Measurements from ENCODE around the gene GRM1.

GRM1 gene

DNA sequence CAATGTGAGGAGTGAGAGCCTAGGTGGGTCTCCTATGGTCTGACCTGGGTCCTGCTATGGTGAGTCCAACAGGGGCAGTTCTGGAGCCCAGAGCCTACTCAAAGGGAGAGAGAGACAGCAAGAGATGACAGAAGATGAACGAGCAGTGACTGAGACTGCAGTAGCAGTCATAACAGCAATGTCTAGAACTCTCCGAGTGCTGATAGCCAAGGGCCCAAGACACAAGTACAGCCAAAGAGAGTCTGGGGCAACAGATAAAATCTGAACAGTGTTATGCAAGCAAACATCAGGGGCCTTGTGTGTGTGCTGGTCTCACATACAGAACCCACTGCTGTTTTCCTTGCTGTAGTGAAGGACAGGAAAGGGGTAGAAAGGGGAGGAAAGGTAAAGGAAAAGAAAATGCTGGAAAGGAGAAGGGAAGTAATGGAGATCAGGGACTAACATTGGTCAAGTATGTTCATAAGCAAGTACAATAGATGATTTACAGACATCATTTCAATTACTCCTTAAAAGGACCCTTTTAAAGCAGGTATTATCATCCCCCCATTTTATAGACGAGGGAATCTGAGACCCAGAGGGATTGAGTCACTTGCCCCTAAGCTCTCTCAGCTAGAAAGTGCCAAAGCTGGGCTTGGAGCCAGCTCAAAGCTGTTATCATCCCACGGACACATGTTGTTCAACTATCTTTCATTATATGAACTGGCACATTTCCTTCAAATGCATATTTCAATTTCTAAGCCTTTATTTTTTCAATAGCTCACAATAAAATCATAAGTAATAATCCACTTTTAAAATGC, 332.5 kb downstream of the GRM1 start:
- in situ Hi-C loops (cut with HindIII; ENCODE audit: low sequenced_read_pairs), result no loop called here

DNA sequence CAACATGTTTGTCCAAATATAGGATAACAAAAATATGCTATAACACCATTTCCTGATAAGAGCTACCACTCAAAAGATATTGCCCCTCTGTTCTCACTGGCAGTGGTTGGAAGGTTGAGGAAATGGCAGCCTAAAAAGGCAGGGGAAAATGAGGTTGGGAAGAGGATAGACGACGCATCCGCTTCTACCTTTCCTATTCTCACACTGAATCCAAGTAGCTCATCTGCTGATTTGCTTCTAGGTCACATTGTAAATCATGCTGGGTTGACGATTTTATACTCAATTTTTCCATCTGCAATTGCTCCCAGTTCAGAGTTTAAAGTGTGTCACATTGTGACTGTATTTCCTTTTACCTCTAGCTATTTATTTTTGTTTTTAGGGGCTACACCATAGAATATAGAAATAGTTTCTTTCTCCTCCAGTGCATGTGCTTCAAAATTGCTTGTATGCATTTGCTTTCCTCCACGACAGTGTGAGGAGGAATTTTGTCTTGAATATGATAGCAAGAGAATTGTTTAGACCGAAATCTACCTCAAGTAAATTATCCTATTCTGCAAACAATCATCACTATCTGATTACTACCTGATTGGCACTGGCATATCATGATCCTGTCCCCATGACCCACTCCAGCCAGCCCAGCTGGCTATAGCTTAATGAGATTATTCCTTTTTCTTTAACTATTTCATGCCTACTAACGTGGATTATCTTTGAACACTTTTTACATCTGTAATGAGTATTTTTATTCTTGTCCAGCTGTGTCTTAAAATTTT, 335.2 kb downstream of the GRM1 start:
- in situ Hi-C loops (cut with HindIII; ENCODE audit: low sequenced_read_pairs), result no loop called here

DNA sequence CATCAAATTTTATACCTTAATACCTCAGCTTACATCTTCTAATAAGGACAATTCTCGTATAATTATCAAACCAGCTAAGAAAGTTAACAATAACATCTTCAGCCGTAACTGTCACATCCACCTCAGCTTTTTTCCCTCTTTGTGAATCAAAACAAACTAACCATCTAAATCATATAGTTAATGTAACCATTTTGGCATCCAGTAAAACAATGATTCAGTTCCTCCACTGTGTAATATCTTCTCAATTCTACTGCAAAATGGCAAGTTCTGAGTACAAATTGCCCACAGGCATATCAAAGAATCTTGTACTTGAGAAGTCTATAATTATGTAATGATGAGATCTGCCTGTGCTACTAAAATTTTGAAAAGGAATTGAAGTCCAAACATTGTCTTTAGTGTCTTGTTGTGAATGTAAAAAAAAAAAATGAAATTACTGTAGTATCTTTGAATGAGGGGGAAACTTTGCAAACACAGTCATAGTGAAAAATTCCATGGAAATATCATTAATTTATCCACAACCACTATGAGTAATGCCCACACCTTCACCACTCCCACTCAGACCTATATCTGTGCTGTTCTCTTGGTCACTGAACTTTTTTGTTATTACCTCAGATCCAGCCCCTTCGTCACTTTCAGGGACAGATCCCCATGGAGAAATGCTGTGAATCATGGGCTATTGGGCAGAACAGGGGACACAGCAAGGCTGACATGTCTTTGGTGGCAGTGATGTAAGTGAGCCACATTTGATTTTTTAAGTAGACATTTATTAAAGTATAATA, 336.1 kb downstream of the GRM1 start:
- in situ Hi-C loops (cut with HindIII; ENCODE audit: low sequenced_read_pairs), result no loop called here

DNA sequence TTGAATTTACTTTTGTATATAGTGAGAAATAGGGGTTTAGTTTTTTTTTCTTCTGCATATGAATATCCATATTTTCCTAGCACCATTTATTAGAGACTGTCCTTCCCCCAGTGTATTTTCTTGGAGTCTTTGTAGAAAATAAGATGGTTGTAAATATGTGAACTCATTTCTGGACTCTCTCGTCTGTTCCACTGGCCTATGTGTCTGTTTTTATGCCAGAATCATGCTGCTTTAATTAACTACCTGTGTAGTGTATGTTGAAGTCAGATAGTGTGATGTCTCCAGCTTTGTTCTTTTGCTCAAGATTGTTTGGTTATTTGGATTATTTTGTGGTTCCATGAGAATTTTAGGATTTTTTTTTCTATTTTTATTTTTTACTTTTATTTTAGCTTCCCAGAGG, 338.2 kb downstream of the GRM1 start:
- in situ Hi-C loops (cut with HindIII; ENCODE audit: low sequenced_read_pairs), result no loop called here

DNA sequence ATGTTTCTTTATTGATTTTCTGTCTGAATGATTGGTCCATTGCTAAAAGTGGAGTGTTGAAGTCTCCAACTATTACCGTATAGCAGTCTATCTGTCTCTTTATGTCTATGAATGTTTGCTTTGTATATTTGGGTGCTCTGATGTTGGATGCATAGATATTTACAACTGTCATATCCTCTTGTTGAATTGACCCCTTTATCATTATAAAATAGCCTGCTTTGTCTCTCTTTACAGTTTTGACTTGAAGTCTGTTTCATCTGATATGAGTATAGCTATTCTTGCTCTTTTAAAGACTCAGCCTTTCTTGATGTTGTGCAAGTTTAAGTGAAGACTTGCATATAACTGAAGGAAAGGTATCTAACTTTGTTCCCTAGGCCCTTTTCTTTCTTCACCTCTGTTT, 341.0 kb downstream of the GRM1 start:
- in situ Hi-C loops (cut with HindIII; ENCODE audit: low sequenced_read_pairs), result no loop called here

DNA sequence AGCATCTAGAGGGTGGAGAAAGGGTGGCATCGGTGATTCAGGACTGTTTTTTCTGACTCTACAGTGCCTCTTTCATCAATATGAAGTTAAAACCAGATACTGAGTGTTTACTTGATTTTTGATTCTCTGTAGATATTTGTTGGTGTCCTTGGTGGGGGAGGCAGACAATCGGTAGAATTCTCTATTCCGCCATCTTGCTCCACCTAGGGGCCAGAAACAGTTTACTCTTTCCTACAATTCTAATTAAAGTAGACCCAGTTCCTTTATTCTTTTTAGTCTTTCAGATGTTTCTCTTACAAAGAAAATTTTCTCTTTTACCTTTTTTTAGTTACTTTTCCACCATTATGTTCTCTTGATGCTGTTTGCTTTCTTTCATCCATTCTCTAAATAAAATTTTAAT, 352.6 kb downstream of the GRM1 start:
- in situ Hi-C loops (cut with HindIII; ENCODE audit: low sequenced_read_pairs), result no loop called here

DNA sequence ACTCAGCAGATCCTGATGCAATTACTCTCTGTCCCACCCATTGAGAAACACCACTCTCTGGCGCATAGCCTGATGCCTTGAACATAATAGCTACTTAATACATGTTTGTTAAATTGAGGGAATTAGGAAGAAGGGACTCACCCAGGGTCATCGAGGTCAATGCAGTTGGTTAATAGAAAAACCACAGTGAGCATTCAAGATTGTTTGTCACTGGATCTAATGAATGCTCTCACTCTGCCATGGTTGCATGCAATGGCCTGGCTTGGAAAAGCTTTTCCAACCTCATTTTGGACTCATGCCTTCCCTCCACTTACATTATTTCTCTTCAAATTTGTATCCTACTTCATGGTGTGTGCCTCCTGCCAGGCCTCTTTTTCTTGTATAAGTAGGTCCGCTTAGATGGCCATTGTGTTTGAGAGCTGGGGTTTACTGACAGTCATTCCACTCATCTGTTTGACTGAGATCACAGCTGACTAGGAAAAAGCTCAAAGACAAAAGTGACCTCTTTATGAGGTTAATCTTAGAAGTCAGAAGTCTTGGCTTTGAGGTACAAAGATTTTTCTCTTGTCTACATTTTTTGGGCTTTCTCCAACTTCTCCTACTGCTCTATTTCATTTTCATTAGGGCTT, 360.0 kb downstream of the GRM1 start:
- in situ Hi-C loops (cut with HindIII; ENCODE audit: low sequenced_read_pairs), result no loop called here

DNA sequence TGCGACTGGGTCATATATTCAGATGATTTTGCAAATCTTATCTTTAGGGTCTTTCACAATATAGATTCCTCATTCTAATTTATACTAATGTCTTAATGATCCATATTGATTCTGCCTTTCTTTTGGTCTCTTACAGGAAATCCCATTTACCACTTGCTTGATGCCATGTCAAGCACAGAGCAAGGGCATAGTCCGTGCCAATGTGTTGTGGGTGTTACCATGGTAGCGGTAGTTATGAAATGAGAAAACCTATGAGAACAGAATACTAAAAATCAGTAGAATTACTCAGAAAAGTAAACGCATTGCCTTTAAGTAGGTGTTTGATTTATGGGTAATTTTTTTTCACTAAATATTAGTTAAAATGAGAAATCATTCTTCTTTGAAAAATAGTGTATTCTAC, 360.9 kb downstream of the GRM1 start:
- in situ Hi-C loops (cut with HindIII; ENCODE audit: low sequenced_read_pairs), result no loop called here

DNA sequence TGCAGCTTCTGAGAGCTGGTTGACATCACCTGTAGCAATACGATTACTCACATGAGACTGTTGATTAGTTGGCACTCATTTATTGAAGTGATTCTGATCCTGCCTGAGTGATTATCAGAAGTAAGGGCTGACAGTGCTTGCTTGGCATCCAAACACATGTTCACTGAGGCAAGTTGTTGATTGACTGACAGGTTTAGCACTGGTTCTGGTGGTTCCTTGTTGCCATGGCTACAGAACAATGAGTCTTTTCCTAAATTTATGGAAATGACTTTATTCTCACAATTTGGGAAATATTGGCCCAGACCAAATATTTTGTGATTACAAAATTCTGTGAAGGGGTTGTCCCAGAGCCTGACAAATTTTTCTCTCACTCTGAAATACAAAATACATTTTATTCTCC, 368.8 kb downstream of the GRM1 start:
- in situ Hi-C loops (cut with HindIII; ENCODE audit: low sequenced_read_pairs), result no loop called here

DNA sequence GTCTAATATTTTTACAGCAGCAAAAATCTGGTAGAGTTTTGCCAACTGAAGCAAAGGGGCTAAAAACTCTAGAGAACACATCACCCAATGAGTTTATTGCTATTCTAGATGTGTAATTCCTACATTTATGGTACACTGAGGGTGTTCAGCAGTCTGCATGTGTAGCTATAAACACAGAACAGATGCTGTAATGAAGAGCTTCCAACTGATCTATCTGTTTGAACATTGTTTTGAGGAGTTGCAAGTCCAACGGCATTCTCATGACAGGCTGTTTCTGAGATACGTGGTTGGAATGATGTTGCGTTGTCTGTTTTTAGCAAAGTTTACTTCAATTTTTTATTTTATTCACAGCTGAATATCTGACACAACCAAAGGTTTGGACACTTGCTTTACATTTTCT, 373.6 kb downstream of the GRM1 start:
- in situ Hi-C loops (cut with HindIII; ENCODE audit: low sequenced_read_pairs), result loop anchor here (5.0 kb wide), 1 partner anchor 60 kb away; no protein-coding TSS in a partner anchor

DNA sequence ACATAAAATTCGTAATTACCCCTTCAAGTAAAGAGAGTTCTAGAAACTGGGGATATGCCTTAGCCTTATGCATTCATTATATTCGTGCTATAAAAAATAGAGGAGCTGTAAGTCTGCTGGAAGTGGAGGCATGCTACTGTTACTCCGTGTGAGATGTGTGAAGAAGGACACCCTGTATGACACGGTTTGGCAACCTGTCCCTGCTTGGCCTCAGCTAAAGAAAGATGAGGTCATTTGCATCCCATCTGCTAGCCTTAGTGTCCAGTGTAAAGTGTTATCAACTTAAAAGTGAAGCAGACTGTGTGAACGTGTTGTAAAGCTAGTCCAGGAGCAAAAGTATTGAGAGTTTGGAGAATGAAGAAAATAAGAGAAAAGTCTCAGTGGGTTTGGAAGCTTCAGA, 379.7 kb downstream of the GRM1 start:
- in situ Hi-C loops (cut with HindIII; ENCODE audit: low sequenced_read_pairs), result no loop called here

DNA sequence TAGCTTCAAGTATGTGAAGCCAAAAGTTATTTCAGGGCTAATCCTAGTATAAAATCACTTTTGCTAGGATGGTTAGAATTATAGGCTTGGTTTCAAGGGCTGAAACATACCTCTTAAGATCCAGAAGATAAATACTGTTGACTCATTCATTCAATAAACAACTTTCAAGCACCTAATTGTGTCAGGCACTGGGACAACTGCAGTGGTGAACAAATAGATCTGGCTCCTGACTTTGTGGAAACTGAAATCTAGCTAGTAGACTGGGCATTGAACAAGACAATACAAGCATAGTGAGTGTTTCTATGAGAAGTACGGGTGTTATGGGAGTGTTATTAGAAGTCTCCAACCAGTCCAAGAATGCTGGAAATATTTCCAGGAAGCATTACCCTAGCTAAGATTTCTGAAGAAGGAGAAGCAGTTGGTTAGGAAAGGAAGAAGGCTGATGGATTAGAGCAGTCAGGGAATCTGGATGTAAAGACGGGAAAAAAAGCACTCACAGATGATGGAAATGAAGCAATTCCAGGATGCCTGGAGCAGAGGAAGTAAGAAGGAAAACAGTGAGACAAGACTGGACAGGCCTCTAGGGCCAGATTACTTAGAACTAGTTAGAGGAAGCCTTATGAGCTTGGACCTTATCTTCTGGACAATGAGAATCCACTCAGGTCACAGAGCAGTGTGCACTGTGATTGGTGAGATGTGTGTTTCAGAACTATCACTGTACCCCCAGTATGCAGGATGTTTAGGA, 382.2 kb downstream of the GRM1 start:
- in situ Hi-C loops (cut with HindIII; ENCODE audit: low sequenced_read_pairs), result no loop called here

DNA sequence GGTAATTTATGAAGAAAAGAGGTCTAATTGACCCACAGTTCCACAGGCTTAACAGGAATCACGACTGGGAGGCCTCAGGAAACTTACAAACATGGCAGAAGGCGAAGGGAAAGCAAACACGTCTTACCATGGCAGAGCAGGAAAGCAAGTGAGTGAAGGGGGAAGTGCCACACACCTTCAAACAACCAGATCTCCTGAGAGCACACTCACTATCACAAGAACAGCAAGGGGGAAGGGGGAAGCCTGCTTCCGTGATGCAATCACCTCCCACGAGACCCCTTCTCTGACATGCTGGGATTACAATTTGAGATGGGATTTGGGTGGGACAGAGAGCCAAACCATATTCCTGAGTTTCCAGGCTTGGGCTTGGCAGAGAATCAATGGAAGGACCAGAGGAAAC, 390.7 kb downstream of the GRM1 start:
- in situ Hi-C loops (cut with HindIII; ENCODE audit: low sequenced_read_pairs), result no loop called here

DNA sequence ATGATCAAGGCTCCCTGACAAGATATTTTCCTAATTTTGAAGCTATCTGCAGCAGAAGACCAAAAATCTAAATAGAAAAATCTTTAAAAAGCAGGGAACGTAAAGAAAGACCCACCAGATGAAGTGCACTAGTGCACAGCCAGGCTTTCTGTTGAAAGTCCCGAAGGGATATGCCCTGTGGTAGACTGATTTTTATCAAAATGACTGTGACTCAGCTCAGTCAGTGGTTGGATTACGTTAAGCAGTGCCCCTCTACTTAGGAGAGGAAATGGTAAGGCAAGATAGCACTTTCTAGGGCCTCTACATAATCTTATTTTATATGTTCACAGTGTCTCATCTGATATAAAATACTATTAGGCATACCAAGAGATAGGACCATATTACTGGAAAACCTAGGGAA, 391.4 kb downstream of the GRM1 start:
- in situ Hi-C loops (cut with HindIII; ENCODE audit: low sequenced_read_pairs), result no loop called here

DNA sequence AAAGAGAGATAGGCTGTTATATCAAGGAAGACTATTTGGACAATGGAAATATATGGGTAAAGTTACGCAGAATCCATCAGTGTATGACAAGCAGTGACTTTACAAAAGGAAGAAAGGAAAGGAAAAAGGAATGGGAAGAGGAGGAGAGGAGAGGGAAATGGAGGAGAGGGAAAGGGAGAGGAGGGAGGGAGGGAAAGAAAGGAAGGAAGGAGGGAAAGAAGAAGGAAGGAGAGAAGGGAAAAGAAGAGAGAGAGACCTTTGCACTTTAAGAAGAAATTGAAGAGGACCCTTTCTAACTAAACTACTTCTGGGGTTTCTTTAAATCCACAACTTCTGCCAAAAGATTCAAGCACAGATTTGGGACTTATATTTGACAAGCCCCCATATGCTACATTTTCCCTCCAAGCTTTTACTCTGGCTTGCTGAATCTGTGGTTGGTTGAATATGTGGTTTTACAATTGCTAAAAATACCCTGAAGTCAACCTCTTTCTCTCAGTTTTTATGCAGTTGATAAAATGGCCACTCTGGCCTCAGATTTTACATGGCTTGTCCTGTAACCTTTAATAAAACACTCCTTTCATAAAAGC, 394.0 kb downstream of the GRM1 start:
- in situ Hi-C loops (cut with HindIII; ENCODE audit: low sequenced_read_pairs), result no loop called here

DNA sequence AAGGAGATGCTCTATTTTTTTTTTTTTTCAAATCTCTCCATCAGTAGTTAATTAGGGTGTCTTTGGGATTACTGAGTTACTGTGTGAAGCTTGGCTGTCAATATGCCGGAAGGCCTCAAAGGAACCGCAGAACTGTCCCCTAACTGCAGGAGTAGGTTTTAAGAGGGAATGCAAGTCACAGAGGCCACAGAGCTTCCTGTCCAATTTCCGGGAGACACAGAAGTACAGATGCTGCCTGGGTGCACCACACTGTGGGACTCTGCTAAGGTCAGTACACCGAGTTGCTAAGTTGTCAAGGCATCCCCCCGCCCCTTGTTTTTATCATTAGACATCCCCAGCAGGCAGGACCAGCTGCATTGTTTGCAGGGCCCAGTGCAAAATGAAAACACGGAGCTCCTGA, 394.6 kb downstream of the GRM1 start:
- in situ Hi-C loops (cut with HindIII; ENCODE audit: low sequenced_read_pairs), result no loop called here

DNA sequence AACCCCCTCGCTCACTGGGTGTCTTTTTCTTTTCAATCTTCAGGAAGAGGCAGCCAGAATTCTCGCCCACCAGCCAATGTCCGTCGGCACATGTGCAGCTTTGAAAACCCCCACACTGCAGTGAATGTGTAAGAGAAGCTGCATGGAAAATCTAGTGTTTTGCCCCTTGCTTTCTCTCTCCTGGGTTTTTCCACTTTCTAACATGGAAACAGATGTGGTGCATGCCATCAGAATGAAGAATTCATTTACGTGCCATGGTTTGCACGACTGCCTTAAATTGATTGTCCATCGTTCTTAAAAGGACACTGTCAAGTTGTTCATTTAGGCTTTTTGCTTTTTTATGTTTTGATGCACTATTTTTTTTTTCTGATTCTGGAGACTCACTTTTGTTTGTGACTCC, 397.7 kb downstream of the GRM1 start:
- in situ Hi-C loops (cut with HindIII; ENCODE audit: low sequenced_read_pairs), result no loop called here

DNA sequence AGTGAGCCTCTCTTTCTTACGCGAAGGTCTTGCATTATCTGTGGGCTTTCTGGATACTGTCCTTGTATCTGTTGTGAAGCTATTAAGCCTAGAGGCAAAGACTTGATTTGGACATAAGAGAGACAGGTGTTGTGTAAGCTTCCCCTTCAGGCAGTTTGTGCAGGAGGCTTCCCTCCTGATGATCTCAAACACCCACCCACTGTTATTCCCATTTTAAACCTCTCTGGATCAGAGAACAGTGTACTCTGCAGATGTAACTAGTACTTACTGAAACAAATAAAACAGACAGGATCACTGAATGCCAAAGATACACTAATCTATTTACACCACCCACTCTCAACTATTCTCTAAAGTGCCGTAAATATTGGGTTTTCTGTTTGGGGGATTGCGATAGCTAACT, 401.0 kb downstream of the GRM1 start:
- in situ Hi-C loops (cut with HindIII; ENCODE audit: low sequenced_read_pairs), result no loop called here

DNA sequence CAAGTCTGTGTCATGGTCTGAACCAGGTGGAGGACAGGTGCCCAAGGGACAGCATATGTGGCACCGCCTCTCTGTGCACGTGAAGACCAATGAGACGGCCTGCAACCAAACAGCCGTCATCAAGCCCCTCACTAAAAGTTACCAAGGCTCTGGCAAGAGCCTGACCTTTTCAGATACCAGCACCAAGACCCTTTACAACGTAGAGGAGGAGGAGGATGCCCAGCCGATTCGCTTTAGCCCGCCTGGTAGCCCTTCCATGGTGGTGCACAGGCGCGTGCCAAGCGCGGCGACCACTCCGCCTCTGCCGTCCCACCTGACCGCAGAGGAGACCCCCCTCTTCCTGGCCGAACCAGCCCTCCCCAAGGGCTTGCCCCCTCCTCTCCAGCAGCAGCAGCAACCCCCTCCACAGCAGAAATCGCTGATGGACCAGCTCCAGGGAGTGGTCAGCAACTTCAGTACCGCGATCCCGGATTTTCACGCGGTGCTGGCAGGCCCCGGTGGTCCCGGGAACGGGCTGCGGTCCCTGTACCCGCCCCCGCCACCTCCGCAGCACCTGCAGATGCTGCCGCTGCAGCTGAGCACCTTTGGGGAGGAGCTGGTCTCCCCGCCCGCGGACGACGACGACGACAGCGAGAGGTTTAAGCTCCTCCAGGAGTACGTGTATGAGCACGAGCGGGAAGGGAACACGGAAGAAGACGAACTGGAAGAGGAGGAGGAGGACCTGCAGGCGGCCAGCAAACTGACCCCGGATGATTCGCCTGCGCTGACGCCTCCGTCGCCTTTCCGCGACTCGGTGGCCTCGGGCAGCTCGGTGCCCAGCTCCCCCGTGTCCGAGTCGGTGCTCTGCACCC, 405.2 kb downstream of the GRM1 start:
- in situ Hi-C loops (cut with HindIII; ENCODE audit: low sequenced_read_pairs), result no loop called here
